ENCODE measurements around the gene PPARG.

DNA sequence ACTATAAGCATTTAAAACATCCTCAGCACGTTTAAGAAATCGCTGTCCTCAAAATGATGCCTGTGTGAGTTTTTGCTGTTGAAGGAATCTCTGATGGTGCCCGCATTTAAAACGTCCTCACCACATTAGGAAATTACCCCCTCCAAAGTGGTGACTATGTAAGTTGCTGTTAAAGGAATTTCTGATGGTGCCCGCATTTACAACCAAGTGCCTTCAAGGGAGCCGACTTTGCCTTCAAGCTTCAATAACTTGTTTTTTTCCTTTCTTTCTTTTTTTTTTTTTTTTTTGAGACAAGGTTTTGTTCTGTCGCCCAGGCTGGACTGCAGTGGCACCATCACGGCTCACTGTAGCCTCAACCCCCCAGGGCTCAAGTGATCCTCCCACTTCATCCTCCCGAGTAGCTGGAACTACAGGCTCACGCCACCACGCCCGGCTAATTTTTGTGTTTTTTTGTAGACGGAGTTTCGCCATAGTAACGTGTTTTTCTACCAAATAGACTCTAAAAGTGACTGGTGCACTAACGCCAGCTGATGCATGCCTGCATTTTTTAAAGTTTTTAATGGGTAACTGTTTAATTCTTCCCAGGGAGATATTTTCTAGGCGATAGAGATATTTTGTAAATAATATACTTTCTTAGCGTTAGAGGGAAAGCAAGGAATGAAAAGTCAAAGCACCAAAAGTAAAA, 176.4 kb downstream of the PPARG start:
- TF ChIP-seq ZNF274 (IDR thresholded peaks at IDR 0.05; ENCODE audit: low read depth, low read length): no peak
- TF ChIP-seq YY1 (IDR thresholded peaks at IDR 0.05; ENCODE audit: insufficient read depth, insufficient read length): no peak
- TF ChIP-seq SUZ12 (IDR thresholded peaks at IDR 0.05; ENCODE audit: extremely low read depth, insufficient read depth, insufficient read length): no peak
